Occipital lobe (tissue), 2 donors: Measurements from ENCODE around the gene GJB3. TPM values are rescaled to one million over a fixed set of nuclear protein-coding genes. Genes with fewer than 3 reads are reported as not detected.
A peak's percentile ranks its signal among the peaks of the same experiment; 100 is the strongest.
"Not testable (repeated sequence)": the region's sequence is repeated elsewhere in the genome, so short reads cannot be mapped to it uniquely, and the experiment has no call there.

Experiments
- DNase-seq: peaks from one replicate; lab custom pipeline; 2025; lab: John Stamatoyannopoulos, UW
- total RNA-seq: library from RNA; depleted of rRNA; stranded (reverse); fragments of >200 nt; gene quantifications from one replicate; pipeline ENCODE4 v1.2.3, GENCODE V29; 2014

Gene GJB3
- total RNA-seq, 1 donor from 2014 or later = not detected

- DNase-seq = no peak
Measured at GRCh38 chr1:34759503-34760357, 21.3 kb upstream of the GJB3 start, which contains the start of gene GJB4. TSS of gene GJB4 (plus strand) at chr1:34759740. CDS start at chr1:34761255, 1,515 bp downstream.

GRCh38 chr1:34761176-34761761 is 19.7 kb upstream of the GJB3 start:
- no peak for DNase-seq

GRCh38 chr1:34761776-34762307 is 19.2 kb upstream of the GJB3 start:
- DNase-seq = no peak

GRCh38 chr1:34762474-34763141 is 18.4 kb upstream of the GJB3 start:
- DNase-seq = no peak

- no peak for DNase-seq
Measured at GRCh38 chr1:34763142-34763781, 17.8 kb upstream of the GJB3 start.

GRCh38 chr1:34768856-34769255 is 12.2 kb upstream of the GJB3 start:
- no peak for DNase-seq

GRCh38 chr1:34770891-34771504 is 10.0 kb upstream of the GJB3 start:
- DNase-seq = peak; percentile 62

- no peak for DNase-seq
Measured at GRCh38 chr1:34771573-34772371, 9.2 kb upstream of the GJB3 start.

- not testable (repeated sequence) for DNase-seq
Measured at GRCh38 chr1:34773114-34773513, 7.9 kb upstream of the GJB3 start.

GRCh38 chr1:34774957-34775356 is 6.1 kb upstream of the GJB3 start:
- DNase-seq = no peak

- no peak for DNase-seq
Measured at GRCh38 chr1:34776911-34777310, 4.1 kb upstream of the GJB3 start.

- DNase-seq = no peak
Measured at GRCh38 chr1:34777519-34778321, 3.3 kb upstream of the GJB3 start.

- DNase-seq = no peak
Measured at GRCh38 chr1:34778381-34778780, 2.6 kb upstream of the GJB3 start.

- DNase-seq = no peak
Measured at GRCh38 chr1:34779005-34779404, 2.0 kb upstream of the GJB3 start.

GRCh38 chr1:34779526-34779925 is 1.5 kb upstream of the GJB3 start:
- no peak for DNase-seq

GRCh38 chr1:34779962-34780361 is 1.1 kb upstream of the GJB3 start:
- no peak for DNase-seq

- no peak for DNase-seq
Measured at GRCh38 chr1:34780528-34780927, 486 bp upstream of the GJB3 start.

GRCh38 chr1:34781844-34782391 is 904 bp downstream of the GJB3 start:
- no peak for DNase-seq

GRCh38 chr1:34784751-34785221 is 3.8 kb downstream of the GJB3 start:
- DNase-seq = no peak
